ENCODE results near the gene MEI4. TPM values are rescaled to one million over a fixed set of nuclear protein-coding genes. Genes with fewer than 3 reads are reported as not detected.

The MEI4 gene
- polyA plus RNA-seq, 1 experiment: not detected

DNA sequence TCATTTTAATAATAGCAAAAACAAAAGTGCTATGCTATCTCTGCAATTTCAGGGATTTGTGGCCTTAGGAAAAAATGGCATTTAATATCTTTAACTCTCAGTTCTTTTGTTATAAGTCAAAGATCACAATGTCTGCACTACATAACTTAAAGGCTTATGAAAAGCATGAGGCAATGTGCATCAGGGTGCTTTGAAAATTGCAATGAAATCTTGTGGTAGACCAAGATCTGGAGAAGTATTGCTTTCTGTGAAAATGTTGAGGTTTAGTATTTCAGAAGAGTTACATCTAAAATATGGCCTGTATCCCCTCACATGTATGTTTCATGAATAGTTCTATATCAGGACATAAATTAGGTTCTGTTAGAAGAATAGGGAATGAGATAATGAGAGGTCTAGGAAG, 200.6 kb downstream of the MEI4 start:
- no peaks in the 10 kb centered on the region for H3K36me3 ChIP-seq (ENCODE audit: control insufficient read depth, insufficient read depth, low read length)
- DNase-seq (ENCODE audit: low read depth): no peak
- POLR2A ChIA-PET: no interaction called here
- TF ChIP-seq, protein P1, sequence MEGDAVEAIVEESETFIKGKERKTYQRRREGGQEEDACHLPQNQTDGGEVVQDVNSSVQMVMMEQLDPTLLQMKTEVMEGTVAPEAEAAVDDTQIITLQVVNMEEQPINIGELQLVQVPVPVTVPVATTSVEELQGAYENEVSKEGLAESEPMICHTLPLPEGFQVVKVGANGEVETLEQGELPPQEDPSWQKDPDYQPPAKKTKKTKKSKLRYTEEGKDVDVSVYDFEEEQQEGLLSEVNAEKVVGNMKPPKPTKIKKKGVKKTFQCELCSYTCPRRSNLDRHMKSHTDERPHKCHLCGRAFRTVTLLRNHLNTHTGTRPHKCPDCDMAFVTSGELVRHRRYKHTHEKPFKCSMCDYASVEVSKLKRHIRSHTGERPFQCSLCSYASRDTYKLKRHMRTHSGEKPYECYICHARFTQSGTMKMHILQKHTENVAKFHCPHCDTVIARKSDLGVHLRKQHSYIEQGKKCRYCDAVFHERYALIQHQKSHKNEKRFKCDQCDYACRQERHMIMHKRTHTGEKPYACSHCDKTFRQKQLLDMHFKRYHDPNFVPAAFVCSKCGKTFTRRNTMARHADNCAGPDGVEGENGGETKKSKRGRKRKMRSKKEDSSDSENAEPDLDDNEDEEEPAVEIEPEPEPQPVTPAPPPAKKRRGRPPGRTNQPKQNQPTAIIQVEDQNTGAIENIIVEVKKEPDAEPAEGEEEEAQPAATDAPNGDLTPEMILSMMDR (IDR thresholded peaks at IDR 0.05; ENCODE audit: insufficient read depth, low read depth, low read length): no peak
- CTCF ChIA-PET: no interaction called here
- no peak overlapping the region for H3K4me3 ChIP-seq (ENCODE audit: low read depth, low read length)
- H3K27me3 ChIP-seq (ENCODE audit: control insufficient read depth, insufficient read depth, low read length): no peaks in the 10 kb centered on the region

DNA sequence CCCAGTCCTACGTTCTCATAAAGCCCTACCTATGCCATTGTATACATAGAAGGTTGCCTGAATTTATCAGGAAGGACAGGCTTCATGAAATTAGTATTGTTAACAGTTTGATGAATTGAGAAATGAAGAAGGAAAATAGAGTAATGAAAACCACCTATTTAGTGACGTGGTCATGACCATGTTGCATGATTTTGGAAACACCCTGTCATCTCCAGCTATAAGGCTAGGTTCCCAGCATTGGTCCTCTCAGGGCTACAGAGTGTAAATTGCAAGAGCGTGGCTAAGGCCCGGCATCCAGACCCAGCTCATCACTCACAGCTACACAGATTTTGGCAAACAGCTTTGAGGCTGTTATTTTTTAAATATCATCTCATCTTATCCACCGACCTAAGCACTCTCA, 203.6 kb downstream of the MEI4 start:
- Histone ChIP-seq H3K27me3 (ENCODE audit: control insufficient read depth, insufficient read depth, low read length) (no peaks in the 10 kb centered on the region), H3K4me3 (ENCODE audit: low read depth, low read length) (no peak overlapping the region), H3K36me3 (ENCODE audit: control insufficient read depth, insufficient read depth, low read length) (no peaks in the 10 kb centered on the region)
- TF ChIP-seq, protein P1 (IDR thresholded peaks at IDR 0.05; ENCODE audit: insufficient read depth, low read depth, low read length): no peak
- ChIA-PET POLR2A (no interaction called here), CTCF (no interaction called here)
- DNase-seq (ENCODE audit: low read depth): no peak

DNA sequence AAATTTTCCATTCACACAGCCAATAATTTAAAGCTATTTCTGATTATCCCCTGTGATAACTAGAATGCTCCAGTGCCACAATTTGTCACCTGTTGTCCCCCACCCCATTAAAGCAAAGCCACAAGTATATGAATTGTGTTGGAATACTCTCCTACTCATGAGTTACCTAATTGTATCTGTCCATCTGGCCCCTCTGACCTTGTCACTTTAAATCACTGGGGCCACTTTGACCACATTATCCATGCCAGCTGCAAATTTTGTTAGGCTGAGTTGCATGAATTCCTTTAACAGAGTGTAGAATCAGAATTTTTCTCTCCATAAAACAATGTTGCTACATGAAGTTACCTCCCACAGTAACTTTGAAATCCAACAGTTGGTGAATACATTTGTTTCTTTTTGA, 204.6 kb downstream of the MEI4 start:
- POLR2A ChIA-PET: no interaction called here
- no peak for DNase-seq (ENCODE audit: low read depth)
- TF ChIP-seq, protein P1 (IDR thresholded peaks at IDR 0.05; ENCODE audit: insufficient read depth, low read depth, low read length): no peak
- H3K27me3 ChIP-seq (ENCODE audit: control insufficient read depth, insufficient read depth, low read length): no peaks in the 10 kb centered on the region
- H3K36me3 ChIP-seq (ENCODE audit: control insufficient read depth, insufficient read depth, low read length): no peaks in the 10 kb centered on the region
- H3K4me3 ChIP-seq (ENCODE audit: low read depth, low read length): no peak overlapping the region
- CTCF ChIA-PET: no interaction called here

DNA sequence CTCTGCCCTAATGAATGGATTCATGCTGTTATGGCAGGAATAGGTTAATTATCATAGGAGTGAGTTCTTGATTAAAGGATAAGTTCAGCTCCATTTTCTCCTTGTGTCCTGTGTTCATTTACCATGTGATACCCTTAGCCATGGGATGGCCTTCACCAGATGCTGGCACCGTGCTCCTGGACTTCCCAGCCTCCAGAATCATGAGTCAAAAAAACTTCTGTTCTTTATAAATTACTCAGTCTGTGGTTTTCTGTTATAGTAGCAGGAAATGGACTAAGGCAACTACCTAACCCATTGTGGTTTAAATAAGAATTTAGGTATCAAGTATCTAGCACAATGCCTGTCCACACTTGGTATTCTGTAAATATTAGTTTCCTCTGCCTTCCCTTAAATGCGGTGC, 223.5 kb downstream of the MEI4 start:
- ChIA-PET CTCF (no interaction called here), POLR2A (no interaction called here)
- Histone ChIP-seq H3K27me3 (ENCODE audit: control insufficient read depth, insufficient read depth, low read length) (no peaks in the 10 kb centered on the region), H3K4me3 (ENCODE audit: low read depth, low read length) (no peak overlapping the region), H3K36me3 (ENCODE audit: control insufficient read depth, insufficient read depth, low read length) (no peaks in the 10 kb centered on the region)
- TF ChIP-seq, protein P1 (IDR thresholded peaks at IDR 0.05; ENCODE audit: insufficient read depth, low read depth, low read length): no peak
- DNase-seq (ENCODE audit: low read depth): no peak

DNA sequence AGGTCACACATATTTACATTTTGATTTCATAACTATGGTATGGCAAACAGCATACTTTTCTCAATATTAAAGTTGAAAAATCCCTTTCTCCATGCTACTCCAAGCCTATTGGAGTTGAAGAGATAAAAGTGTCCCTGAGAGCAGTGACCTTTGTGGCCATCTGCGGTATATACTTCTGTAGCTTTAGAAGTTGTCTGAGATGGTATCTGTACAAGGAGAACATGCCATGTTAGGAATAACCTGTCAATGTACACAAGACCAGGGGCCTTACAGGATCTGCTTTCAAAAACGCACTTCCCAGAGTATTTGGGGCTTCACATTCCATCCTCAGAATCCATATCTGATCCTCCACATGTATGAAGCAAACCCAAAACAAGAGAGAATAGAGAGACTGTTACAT, 226.7 kb downstream of the MEI4 start:
- Histone ChIP-seq H3K27me3 (ENCODE audit: control insufficient read depth, insufficient read depth, low read length) (no peaks in the 10 kb centered on the region), H3K4me3 (ENCODE audit: low read depth, low read length) (no peak overlapping the region), H3K36me3 (ENCODE audit: control insufficient read depth, insufficient read depth, low read length) (no peaks in the 10 kb centered on the region)
- TF ChIP-seq, protein P1 (IDR thresholded peaks at IDR 0.05; ENCODE audit: insufficient read depth, low read depth, low read length): no peak
- CTCF ChIA-PET: no interaction called here
- no peak for DNase-seq (ENCODE audit: low read depth)
- POLR2A ChIA-PET: no interaction called here
